HL-60 (cell line): Measurements from ENCODE around the gene SLC29A3.

Experiments used
- DNase-seq, 2 experiments: peaks; one replicate each; pipeline ENCODE4 v3.0.0-alpha.2; 2010 to 2020; ENCODE audit warnings: low read depth in 1 of 2, low spot score in 1 of 2
- H3K27ac ChIP-seq: fragments of 250-450 bp; sonication (Bioruptor Pico); replicated peaks from 2 replicates; pipeline ENCODE4 v1.5.1; 2020; ENCODE audit warnings: mild to moderate bottlenecking, moderate library complexity
- H3K27me3 ChIP-seq: fragments of 250-450 bp; sonication (Bioruptor Pico); 2 replicates; pipeline ENCODE4 v1.5.1; 2021; ENCODE audit warnings: mild to moderate bottlenecking, moderate library complexity; ENCODE audit not compliant: insufficient read depth, poor library complexity, severe bottlenecking
- H3K4me3 ChIP-seq: replicated peaks from 2 replicates; pipeline ENCODE4 v1.5.1; 2011; ENCODE audit warnings: mild to moderate bottlenecking, control low read depth, low read length; ENCODE audit not compliant: insufficient read depth
- GABPA ChIP-seq: IDR thresholded peaks from 2 replicates; pipeline ENCODE4 v1.6.1; 2012; ENCODE audit warnings: low read depth
- POLR2AphosphoS5 ChIP-seq: IDR thresholded peaks from 2 replicates; pipeline ENCODE4 v1.6.1; 2012; ENCODE audit warnings: low read depth
- REST ChIP-seq: IDR thresholded peaks from 2 replicates; pipeline ENCODE4 v1.6.1; 2012; ENCODE audit warnings: low read depth; ENCODE audit not compliant: insufficient replicate concordance
- SPI1 ChIP-seq: IDR thresholded peaks from 2 replicates; pipeline ENCODE4 v1.6.1; 2012; ENCODE audit warnings: low read depth, mild to moderate bottlenecking, borderline replicate concordance
- TF ChIP-seq, protein P1 (sequence below): IDR thresholded peaks from one replicate; pipeline ENCODE4 v1.5.1; 2011; ENCODE audit warnings: low read length, control low read depth, inconsistent platforms; ENCODE audit not compliant: insufficient read depth

Gene SLC29A3

DNA sequence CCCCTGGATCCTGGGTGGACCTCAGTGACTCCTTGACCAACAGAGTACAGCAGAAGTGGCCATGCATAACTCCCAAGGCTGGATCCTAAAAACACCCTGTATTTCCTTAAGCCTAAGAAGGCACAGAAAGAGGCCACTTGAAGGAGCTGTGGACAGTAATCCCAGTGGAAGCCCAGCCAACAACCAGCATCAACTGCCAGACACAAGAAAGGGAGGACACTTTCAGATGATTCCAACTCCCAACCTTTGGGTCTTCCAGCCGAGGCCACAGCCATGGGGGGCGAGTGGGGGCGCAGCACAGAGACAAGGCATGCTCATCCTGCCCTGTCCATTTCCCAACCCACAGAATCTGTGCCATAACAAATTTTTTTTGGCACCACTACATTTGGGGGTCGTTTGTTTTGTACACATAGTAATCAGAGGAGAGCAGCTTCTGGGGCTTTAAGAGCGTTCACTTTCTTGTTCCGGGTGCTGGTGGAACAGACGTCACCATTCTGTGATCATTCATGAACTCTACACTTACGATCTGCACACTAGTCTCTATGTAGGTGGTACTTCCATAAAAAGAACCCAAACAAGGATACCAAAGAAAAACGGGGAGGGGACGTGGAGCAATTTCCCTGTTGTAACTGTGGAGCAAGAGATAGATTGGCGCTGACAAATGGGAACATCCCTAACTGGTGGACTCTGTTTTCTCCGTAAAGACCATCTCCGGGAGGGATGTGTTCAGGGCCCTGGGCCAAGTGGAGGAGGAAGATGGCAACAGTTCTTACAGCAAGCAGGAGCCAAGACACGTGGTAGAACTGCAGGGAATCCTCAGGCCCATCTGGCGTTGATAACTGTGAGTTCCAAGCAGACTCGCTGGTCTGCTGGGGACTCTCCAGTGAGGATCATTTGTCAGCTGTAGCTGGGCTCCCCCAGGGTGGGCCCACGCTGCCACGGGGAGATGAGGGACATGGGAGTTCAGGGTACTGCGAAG, 6.0 kb upstream of the SLC29A3 start:
- DNase-seq: no peak
- Histone ChIP-seq H3K27me3 (no peaks in the 10 kb centered on the region), H3K27ac (no peak overlapping the region), H3K4me3 (no peak overlapping the region)
- TF ChIP-seq POLR2AphosphoS5 (no peak), SPI1 (no peak), GABPA (no peak), REST (no peak)
- TF ChIP-seq, protein P1, sequence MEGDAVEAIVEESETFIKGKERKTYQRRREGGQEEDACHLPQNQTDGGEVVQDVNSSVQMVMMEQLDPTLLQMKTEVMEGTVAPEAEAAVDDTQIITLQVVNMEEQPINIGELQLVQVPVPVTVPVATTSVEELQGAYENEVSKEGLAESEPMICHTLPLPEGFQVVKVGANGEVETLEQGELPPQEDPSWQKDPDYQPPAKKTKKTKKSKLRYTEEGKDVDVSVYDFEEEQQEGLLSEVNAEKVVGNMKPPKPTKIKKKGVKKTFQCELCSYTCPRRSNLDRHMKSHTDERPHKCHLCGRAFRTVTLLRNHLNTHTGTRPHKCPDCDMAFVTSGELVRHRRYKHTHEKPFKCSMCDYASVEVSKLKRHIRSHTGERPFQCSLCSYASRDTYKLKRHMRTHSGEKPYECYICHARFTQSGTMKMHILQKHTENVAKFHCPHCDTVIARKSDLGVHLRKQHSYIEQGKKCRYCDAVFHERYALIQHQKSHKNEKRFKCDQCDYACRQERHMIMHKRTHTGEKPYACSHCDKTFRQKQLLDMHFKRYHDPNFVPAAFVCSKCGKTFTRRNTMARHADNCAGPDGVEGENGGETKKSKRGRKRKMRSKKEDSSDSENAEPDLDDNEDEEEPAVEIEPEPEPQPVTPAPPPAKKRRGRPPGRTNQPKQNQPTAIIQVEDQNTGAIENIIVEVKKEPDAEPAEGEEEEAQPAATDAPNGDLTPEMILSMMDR: no peak

GRCh38 chr10:71314028-71314693, 4.9 kb upstream of the SLC29A3 start:
- H3K27ac ChIP-seq: no peak overlapping the region
- H3K27me3 ChIP-seq: no peaks in the 10 kb centered on the region
- no peak overlapping the region for H3K4me3 ChIP-seq
- peak; percentile 23 to 30 for DNase-seq
- TF ChIP-seq REST (no peak), POLR2AphosphoS5 (no peak), GABPA (no peak), SPI1 (no peak)
- TF ChIP-seq, protein P1: peak; percentile 75

DNA sequence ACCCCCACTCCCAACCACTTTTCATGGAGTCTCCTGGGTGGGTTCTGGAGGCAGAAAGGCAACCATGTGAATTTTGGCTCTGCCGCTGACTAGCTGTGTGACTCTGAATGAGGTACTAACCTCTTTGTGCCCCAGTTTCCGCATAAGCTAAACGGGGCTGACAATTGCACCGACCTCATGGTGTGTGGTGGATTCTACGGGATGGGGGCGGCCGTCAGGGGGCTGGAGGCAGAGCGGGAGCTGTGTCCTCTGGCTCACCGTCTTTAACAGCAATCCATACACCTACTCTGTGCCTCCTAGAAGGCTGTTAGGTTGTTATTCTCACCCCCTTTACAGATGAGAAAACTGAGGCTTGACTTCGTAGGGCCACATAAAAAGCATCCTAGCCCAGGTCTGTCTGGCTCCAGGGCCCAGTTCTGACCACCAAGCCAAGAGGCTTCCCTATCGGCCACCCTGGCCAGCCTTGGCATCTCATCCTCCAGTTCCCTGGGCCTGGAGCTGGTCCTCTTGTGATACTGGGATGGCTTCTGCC, 4.3 kb upstream of the SLC29A3 start:
- Histone ChIP-seq H3K27ac (no peak overlapping the region), H3K4me3 (no peak overlapping the region), H3K27me3 (no peaks in the 10 kb centered on the region)
- TF ChIP-seq GABPA: no peak
- TF ChIP-seq, protein P1: no peak
- no peak for TF ChIP-seq POLR2AphosphoS5
- no peak for TF ChIP-seq SPI1
- TF ChIP-seq REST: no peak
- DNase-seq: no peak
